ENCODE data around the gene PPFIA3.

Gene PPFIA3

GRCh38 chr19:49142866-49143335, 23.6 kb downstream of the PPFIA3 start:
- peak; percentile 73 to 95 (median 88) for DNase-seq
- intact Hi-C loops (cut with DNase I), result no loop called here

GRCh38 chr19:49145573-49146407, 26.4 kb downstream of the PPFIA3 start:
- intact Hi-C loops (cut with DNase I), result loop anchor here (5.0 kb wide), 1 partner anchor 48 kb away; no protein-coding TSS in a partner anchor

GRCh38 chr19:49146408-49146770, 27.0 kb downstream of the PPFIA3 start:
- DNase-seq, result peak in 5 of 42 donors; percentile 13 to 62 (median 25)
- intact Hi-C loops (cut with DNase I), result loop anchor here (5.0 kb wide), 1 partner anchor 49 kb away; no protein-coding TSS in a partner anchor

More at GRCh38 chr19:49145573-49146407, 26.4 kb downstream of the PPFIA3 start:
- peak; percentile 55 to 93 (median 81) for DNase-seq

- intact Hi-C loops (cut with DNase I), result loop anchor here (5.0 kb wide), 1 partner anchor 51 kb away; no protein-coding TSS in a partner anchor
- DNase-seq, result no peak
Measured at GRCh38 chr19:49148044-49148682, 28.8 kb downstream of the PPFIA3 start.

- DNase-seq, result peak; percentile 74 to 92 (median 85)
Measured at GRCh38 chr19:49148784-49149651, 29.7 kb downstream of the PPFIA3 start.

GRCh38 chr19:49149652-49150105, 30.3 kb downstream of the PPFIA3 start:
- intact Hi-C loops (cut with DNase I), result loop anchor here (5.0 kb wide), 1 partner anchor 52 kb away; no protein-coding TSS in a partner anchor
- peak; percentile 23 to 80 (median 60) for DNase-seq

More at GRCh38 chr19:49148784-49149651, 29.7 kb downstream of the PPFIA3 start:
- intact Hi-C loops (cut with DNase I), result loop anchor here (5.0 kb wide), 1 partner anchor 52 kb away; no protein-coding TSS in a partner anchor

- DNase-seq, result peak; percentile 49 to 87 (median 75)
- intact Hi-C loops (cut with DNase I), result no loop called here
Measured at GRCh38 chr19:49150106-49150943, 31.0 kb downstream of the PPFIA3 start.

- intact Hi-C loops (cut with DNase I), result no loop called here
- no peak for DNase-seq
Measured at GRCh38 chr19:49150944-49151243, 31.6 kb downstream of the PPFIA3 start.

- intact Hi-C loops (cut with DNase I), result no loop called here
- DNase-seq, result peak in 26 of 42 donors; percentile 17 to 65 (median 38)
Measured at GRCh38 chr19:49151267-49152118, 32.1 kb downstream of the PPFIA3 start.

GRCh38 chr19:49152119-49152550, 32.8 kb downstream of the PPFIA3 start:
- intact Hi-C loops (cut with DNase I), result no loop called here
- no peak for DNase-seq

- intact Hi-C loops (cut with DNase I), result no loop called here
- no peak for DNase-seq
Measured at GRCh38 chr19:49153167-49153809, 33.9 kb downstream of the PPFIA3 start.

- no peak for DNase-seq
- intact Hi-C loops (cut with DNase I), result no loop called here
Measured at GRCh38 chr19:49154279-49154678, 34.9 kb downstream of the PPFIA3 start.

GRCh38 chr19:49155005-49155819, 35.9 kb downstream of the PPFIA3 start, which contains the start of gene HRC:
Gene HRC, minus strand, starts transcription at chr19:49155396. Its CDS starts 159 bp downstream, at chr19:49155237.
- DNase-seq, result no peak
- intact Hi-C loops (cut with DNase I), result no loop called here

- intact Hi-C loops (cut with DNase I), result no loop called here
- DNase-seq, result no peak
Measured at GRCh38 chr19:49155820-49156346, 36.5 kb downstream of the PPFIA3 start.

- intact Hi-C loops (cut with DNase I), result no loop called here
- peak in 41 of 42 donors; percentile 48 to 88 (median 71) for DNase-seq
Measured at GRCh38 chr19:49157445-49158224, 38.3 kb downstream of the PPFIA3 start, which contains the start of gene TRPM4. Gene TRPM4, plus strand, starts transcription at chr19:49157792. Its CDS starts 75 bp downstream, at chr19:49157867.

Data from head of caudate nucleus (tissue), 42 donors.